GM20000 (cell line): ENCODE data around the gene LINGO1.

Experiments
- DNase-seq: peaks from one replicate; pipeline ENCODE4 v3.0.0; 2012; ENCODE audit warnings: low spot score
- TF ChIP-seq, protein P1 (sequence below): IDR thresholded peaks from 2 replicates; pipeline ENCODE4 v1.5.1; 2012; ENCODE audit warnings: mild to moderate bottlenecking, control low read depth; ENCODE audit errors: extremely low read depth, missing control alignments

LINGO1 gene

GRCh38 chr15:77672135-77672534, 39.4 kb upstream of the LINGO1 start:
- TF ChIP-seq, protein P1, sequence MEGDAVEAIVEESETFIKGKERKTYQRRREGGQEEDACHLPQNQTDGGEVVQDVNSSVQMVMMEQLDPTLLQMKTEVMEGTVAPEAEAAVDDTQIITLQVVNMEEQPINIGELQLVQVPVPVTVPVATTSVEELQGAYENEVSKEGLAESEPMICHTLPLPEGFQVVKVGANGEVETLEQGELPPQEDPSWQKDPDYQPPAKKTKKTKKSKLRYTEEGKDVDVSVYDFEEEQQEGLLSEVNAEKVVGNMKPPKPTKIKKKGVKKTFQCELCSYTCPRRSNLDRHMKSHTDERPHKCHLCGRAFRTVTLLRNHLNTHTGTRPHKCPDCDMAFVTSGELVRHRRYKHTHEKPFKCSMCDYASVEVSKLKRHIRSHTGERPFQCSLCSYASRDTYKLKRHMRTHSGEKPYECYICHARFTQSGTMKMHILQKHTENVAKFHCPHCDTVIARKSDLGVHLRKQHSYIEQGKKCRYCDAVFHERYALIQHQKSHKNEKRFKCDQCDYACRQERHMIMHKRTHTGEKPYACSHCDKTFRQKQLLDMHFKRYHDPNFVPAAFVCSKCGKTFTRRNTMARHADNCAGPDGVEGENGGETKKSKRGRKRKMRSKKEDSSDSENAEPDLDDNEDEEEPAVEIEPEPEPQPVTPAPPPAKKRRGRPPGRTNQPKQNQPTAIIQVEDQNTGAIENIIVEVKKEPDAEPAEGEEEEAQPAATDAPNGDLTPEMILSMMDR: no peak
- no peak for DNase-seq

- no peak for DNase-seq
- TF ChIP-seq, protein P1: no peak
Measured at GRCh38 chr15:77671362-77672056, 38.8 kb upstream of the LINGO1 start.

DNA sequence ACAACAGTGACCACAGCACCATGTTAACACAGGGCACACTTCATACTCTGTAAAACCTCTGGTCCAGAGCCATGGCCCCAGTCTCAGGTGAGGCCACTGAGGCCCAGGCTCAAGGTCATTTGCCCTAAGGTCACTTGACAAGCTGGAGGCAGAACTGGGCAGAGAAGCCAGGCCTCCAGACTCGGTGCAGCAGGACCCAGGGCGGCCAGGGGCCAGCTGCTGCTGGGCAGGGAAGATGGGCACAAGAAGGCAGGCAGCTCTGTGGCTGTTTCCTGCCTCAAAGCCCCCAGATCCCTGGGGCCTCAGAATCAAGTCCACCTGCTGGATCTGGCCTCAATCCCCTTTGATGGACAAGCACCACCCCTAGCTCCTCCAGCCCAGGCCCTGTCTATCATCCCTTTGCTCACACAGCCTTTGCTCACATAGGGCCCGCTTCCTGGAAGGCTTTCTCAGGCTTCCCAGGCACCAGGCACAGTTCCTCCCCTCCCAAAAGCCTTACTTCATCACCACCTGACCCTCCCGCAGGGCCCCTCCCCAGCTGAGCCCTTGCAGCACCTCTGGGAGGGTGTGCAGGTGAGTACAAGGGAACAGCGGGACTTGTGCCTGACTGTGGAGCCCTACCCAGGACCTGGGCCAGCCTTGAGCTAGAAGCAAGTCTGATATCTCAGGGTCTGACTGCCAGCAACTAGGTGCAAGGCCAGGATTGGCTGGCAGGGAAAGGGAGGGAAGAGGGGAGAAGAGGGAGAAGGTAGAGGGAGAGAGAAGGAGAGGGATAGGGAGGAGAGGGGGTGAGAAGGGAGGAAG, 38.0 kb upstream of the LINGO1 start:
- TF ChIP-seq, protein P1: no peak
- DNase-seq: no peak

GRCh38 chr15:77669896-77670295, 37.2 kb upstream of the LINGO1 start:
- TF ChIP-seq, protein P1: no peak
- no peak for DNase-seq

GRCh38 chr15:77667338-77668234, 34.9 kb upstream of the LINGO1 start:
- TF ChIP-seq, protein P1: no peak
- DNase-seq: no peak

GRCh38 chr15:77666296-77666660, 33.6 kb upstream of the LINGO1 start:
- TF ChIP-seq, protein P1: no peak
- DNase-seq: no peak
